Activated B cell treated with CpG ODN at 0.5 μM for 24 hours (primary cell): Measurements from ENCODE around the gene BICC1. TPM values are rescaled to one million over a fixed set of nuclear protein-coding genes. Genes with fewer than 3 reads are reported as not detected.
"Not testable (repeated sequence)": the region's sequence is repeated elsewhere in the genome, so short reads cannot be mapped to it uniquely, and the experiment has no call there.

ENCODE experiments used
- ATAC-seq: fragments of 200-7000 bp; cut with Tn5 transposase; one replicate; pipeline ENCODE4 v1.10.0; 2021; ENCODE audit warnings: low read depth, mild to moderate bottlenecking, moderate library complexity
- CTCF ChIA-PET: fragments of 350-600 bp; sonication (Branson Sonifier 250); formaldehyde crosslinking; loops from one replicate; lab custom pipeline; 2021; ENCODE audit warnings: antibody characterized with exemption; lab: Charles Lee
- POLR2A ChIA-PET: fragments of 350-600 bp; sonication (Branson Sonifier 250); formaldehyde crosslinking; loops from one replicate; lab custom pipeline; 2021; ENCODE audit warnings: antibody characterized with exemption; lab: Charles Lee
- DNase-seq: peaks from one replicate; pipeline ENCODE4 v3.0.0; 2022
- H3K27ac Mint-ChIP-seq: one replicate; pipeline ENCODE4 v1.8.0; 2020; ENCODE audit warnings: mixed read lengths
- H3K27me3 Mint-ChIP-seq: one replicate; pipeline ENCODE4 v1.8.0; 2021; ENCODE audit warnings: mixed read lengths
- H3K36me3 Mint-ChIP-seq: one replicate; pipeline ENCODE4 v1.8.0; 2021; ENCODE audit warnings: low read depth, mixed read lengths
- H3K4me1 Mint-ChIP-seq: one replicate; pipeline ENCODE4 v1.8.0; 2021; ENCODE audit warnings: mixed read lengths
- H3K4me3 Mint-ChIP-seq: one replicate; pipeline ENCODE4 v1.8.0; 2020; ENCODE audit warnings: mild to moderate bottlenecking, mixed read lengths
- H3K9me3 Mint-ChIP-seq: one replicate; pipeline ENCODE4 v1.8.0; 2020; ENCODE audit warnings: mixed read lengths
- CTCF ChIP-seq: fragments of 200-600 bp; IDR thresholded peaks from one replicate; pipeline ENCODE4 v1.8.0; 2022; ENCODE audit warnings: antibody characterized with exemption, mild to moderate bottlenecking
- intact Hi-C: fragments of 100-400 bp; cut with micrococcal nuclease; formaldehyde crosslinking; loops from one replicate; pipeline ENCODE4 v1.15.1; 2024
- total RNA-seq: library from RNA; stranded (reverse); gene quantifications from 2 replicates; pipeline ENCODE4 v1.2.3, GENCODE V29; 2022

Gene BICC1
- total RNA-seq, 1 donor from 2014 or later = not detected

- no peaks in the 10 kb centered on the region for H3K4me1 Mint-ChIP-seq
- TF ChIP-seq CTCF = no peak
- H3K4me3 Mint-ChIP-seq = no peak overlapping the region
- POLR2A ChIA-PET = no interaction called here
- intact Hi-C loops = no loop called here
- no peak overlapping the region for H3K27ac Mint-ChIP-seq
- CTCF ChIA-PET = no interaction called here
- H3K27me3 Mint-ChIP-seq = no peaks in the 10 kb centered on the region
- DNase-seq (no peak), ATAC-seq (no peak)
- H3K36me3 Mint-ChIP-seq = no peaks in the 10 kb centered on the region
- H3K9me3 Mint-ChIP-seq = peaks cover 9% of the 10 kb centered on the region
Measured at GRCh38 chr10:58857251-58857805, 344.7 kb downstream of the BICC1 start.

- H3K27me3 Mint-ChIP-seq, POLR2A ChIA-PET, intact Hi-C loops, H3K36me3 Mint-ChIP-seq, H3K27ac Mint-ChIP-seq, ATAC-seq, H3K4me3 Mint-ChIP-seq, CTCF ChIA-PET, DNase-seq, H3K4me1 Mint-ChIP-seq: not testable (repeated sequence)
- H3K9me3 Mint-ChIP-seq = peaks cover 10% of the 10 kb centered on the region
Measured at GRCh38 chr10:58858123-58858522, 345.5 kb downstream of the BICC1 start.

GRCh38 chr10:58859526-58859925, 346.9 kb downstream of the BICC1 start:
- Mint-ChIP-seq H3K9me3 (peaks cover 11% of the 10 kb centered on the region), H3K27me3 (no peaks in the 10 kb centered on the region), H3K4me1 (no peaks in the 10 kb centered on the region), H3K4me3 (no peak overlapping the region), H3K27ac (no peak overlapping the region), H3K36me3 (no peaks in the 10 kb centered on the region)
- TF ChIP-seq CTCF = no peak
- POLR2A ChIA-PET = no interaction called here
- CTCF ChIA-PET = no interaction called here
- DNase-seq (no peak), ATAC-seq (no peak)
- intact Hi-C loops = no loop called here

GRCh38 chr10:58867683-58868082, 355.0 kb downstream of the BICC1 start:
- H3K4me3 Mint-ChIP-seq = no peak overlapping the region
- ChIA-PET POLR2A (no interaction called here), CTCF (no interaction called here)
- peaks cover 2% of the 10 kb centered on the region for H3K9me3 Mint-ChIP-seq
- no peak for ATAC-seq
- no peaks in the 10 kb centered on the region for H3K27me3 Mint-ChIP-seq
- no peak overlapping the region for H3K27ac Mint-ChIP-seq
- H3K4me1 Mint-ChIP-seq = no peaks in the 10 kb centered on the region
- no peaks in the 10 kb centered on the region for H3K36me3 Mint-ChIP-seq
- TF ChIP-seq CTCF = no peak
- intact Hi-C loops = no loop called here
- DNase-seq = no peak

- no peaks in the 10 kb centered on the region for H3K36me3 Mint-ChIP-seq
- ATAC-seq (no peak), DNase-seq (no peak)
- intact Hi-C loops = no loop called here
- no peak for TF ChIP-seq CTCF
- no peak overlapping the region for H3K27ac Mint-ChIP-seq
- H3K9me3 Mint-ChIP-seq = no peaks in the 10 kb centered on the region
- no peaks in the 10 kb centered on the region for H3K4me1 Mint-ChIP-seq
- no peaks in the 10 kb centered on the region for H3K27me3 Mint-ChIP-seq
- H3K4me3 Mint-ChIP-seq = no peak overlapping the region
- POLR2A ChIA-PET = no interaction called here
- CTCF ChIA-PET = no interaction called here
Measured at GRCh38 chr10:58868736-58869435, 356.2 kb downstream of the BICC1 start.
